Activated T-cell treated with anti-CD3 and anti-CD28 coated beads for 4 hours (primary cell): ENCODE data around the gene ANKRD27.

ENCODE experiments used
- DNase-seq: peaks from one replicate; pipeline ENCODE4 v3.0.0-alpha.2; 2020

ANKRD27 gene

GRCh38 chr19:32651729-32652140 is 23.2 kb downstream of the ANKRD27 start:
- no peak for DNase-seq

DNA sequence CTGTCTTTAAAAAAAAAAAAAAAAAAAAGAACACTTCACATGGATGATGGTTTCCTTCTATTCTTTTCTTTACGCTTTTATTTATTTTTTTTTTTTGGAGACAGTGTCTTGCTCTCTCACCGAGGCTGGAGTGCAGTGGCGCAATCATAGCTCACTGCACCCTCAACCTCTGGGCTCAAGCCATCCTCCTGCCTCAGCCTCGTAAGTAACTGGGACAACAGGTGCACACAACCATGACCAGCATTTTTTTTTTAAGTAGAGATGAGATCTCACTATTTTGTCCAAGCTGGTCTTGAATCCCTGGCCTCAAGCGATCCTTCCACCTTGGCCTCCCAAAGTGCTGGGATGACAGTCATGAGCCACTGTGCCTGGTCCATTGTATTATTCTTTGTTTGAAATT is 24.3 kb downstream of the ANKRD27 start:
- no peak for DNase-seq

DNA sequence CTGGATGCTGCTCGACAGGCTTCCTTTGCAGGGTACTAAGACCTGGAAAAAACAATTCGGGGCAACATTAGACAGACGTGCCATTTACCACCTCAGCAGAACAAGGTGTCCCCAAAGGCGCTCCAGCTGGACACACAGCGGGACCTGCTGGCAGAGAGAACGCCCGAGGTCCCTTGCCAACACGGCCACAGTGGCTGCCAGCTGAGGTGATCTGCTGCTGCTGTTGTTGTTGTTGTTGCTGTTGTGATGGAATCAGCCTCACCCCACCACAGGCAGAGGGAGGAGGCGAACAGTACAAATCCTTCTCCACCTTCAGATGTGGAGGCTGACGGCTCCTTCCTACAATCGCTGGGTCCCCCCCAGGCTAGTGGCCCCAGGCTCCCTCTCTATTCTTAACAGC is 25.2 kb downstream of the ANKRD27 start:
- DNase-seq = no peak

DNA sequence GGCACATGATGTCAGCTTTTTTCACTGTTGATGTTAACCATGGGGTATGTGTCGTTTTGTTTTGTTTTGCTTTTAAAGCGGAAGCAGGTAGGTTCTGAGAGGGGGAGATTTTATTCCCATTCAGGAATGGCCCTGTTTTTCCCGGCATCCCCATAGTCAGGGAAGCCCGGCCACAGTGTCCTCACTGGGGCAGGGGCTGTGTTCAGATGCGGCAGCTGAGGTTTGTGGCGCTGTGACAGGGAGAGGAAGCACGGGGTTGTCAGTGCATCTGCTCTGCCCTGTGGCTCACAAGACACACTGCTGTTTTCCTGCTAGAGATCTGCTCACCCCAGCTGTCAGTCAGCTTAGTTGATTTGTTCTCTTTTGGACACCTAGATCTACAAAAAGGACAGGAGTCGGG is 27.6 kb downstream of the ANKRD27 start:
- DNase-seq = no peak

GRCh38 chr19:32646556-32646955 is 28.4 kb downstream of the ANKRD27 start:
- no peak for DNase-seq

GRCh38 chr19:32642771-32643170 is 32.2 kb downstream of the ANKRD27 start:
- peak; percentile 37 for DNase-seq

DNA sequence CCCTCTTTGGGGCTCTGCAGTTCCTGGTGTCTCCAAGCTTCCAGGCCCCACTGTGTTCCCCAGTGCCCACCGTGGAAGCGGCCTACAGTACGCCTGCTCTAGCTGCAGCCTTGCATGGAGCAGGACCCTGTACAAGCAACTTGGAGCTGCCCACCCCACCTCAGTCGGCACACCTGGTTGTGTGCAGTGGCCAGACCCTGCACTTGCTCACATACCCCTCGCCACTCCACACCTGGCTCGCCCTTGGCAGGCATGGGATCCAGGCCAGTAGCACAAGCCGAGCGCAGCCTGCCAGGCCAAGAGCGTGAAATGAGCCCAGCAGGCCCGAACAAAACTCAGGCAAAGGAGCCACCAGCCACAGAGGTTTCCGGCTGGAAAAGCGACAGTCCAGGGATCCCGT is 36.4 kb downstream of the ANKRD27 start:
- no peak for DNase-seq

DNA sequence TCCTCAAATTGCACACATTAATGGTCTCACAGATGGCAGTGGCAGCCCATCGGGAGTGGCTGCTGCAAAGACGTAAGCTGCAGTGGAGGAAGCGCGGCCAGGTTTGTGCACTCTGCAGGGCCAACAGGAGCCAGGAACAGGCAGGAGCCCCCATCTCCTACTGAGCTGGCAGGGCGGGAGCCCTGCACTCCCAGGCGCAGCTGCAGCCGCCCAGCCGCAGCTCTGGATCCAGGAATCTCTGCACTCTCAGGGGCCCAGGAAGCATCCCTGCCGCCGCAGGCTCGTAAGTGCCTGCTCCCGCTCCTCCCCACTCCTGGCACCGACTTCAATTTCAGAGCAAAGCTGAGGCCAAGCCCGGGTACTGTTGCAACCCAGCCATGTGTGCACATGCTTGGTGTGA is 37.5 kb downstream of the ANKRD27 start:
- DNase-seq = no peak

- no peak for DNase-seq
These were observed 43.6 kb downstream of the ANKRD27 start for GRCh38 chr19:32631381-32631780.

- DNase-seq = no peak
These were observed 44.6 kb downstream of the ANKRD27 start for GRCh38 chr19:32630338-32630737.

DNA sequence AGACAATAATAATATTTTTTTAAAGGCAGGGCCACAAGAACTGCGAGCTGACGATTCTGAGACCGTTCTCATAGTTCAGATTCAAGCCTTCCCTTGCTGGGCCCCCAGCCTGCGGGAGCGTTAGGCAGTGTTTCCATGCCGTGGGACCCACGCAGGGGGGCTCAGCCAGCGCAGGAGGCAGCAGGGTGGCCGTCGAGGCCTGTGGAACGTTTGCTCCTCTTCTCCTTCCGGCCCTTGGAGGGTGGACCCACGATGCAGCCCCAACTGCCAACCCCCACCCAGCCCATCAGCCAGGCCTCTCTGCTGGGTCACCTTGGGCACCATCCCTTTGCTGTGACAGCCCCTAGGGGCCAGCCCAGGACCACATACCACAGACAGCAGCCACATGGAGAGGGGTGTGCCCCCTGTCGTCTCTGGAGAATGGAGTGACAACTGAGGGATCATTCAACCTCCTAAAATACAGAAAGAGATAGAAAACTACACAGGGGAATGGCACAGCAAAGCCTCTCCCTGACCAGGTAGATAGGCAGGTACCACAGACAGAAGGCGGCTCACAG is 47.2 kb downstream of the ANKRD27 start:
- DNase-seq = no peak

GRCh38 chr19:32626969-32627368 is 48.0 kb downstream of the ANKRD27 start:
- DNase-seq = no peak

DNA sequence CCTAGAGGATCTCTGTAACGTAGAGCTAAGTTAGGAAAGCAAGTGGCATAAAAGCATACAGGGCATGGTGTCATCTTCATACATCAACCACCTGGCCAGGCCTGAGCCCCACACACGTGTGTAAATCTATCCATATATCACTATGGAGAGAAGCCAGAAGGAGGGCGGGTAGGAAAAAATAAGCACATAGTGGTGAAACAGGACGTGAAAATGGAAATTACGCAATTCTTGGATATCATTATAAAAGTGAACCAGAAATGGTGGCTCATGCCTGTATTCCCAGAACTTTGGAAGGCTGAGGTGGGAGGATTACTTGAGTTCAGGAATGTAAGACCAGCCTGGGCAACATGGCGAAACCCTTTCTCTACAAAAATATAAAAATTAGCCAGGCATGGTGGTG is 50.6 kb downstream of the ANKRD27 start:
- no peak for DNase-seq

- DNase-seq = no peak
These were observed 53.0 kb downstream of the ANKRD27 start for GRCh38 chr19:32622002-32622401.

DNA sequence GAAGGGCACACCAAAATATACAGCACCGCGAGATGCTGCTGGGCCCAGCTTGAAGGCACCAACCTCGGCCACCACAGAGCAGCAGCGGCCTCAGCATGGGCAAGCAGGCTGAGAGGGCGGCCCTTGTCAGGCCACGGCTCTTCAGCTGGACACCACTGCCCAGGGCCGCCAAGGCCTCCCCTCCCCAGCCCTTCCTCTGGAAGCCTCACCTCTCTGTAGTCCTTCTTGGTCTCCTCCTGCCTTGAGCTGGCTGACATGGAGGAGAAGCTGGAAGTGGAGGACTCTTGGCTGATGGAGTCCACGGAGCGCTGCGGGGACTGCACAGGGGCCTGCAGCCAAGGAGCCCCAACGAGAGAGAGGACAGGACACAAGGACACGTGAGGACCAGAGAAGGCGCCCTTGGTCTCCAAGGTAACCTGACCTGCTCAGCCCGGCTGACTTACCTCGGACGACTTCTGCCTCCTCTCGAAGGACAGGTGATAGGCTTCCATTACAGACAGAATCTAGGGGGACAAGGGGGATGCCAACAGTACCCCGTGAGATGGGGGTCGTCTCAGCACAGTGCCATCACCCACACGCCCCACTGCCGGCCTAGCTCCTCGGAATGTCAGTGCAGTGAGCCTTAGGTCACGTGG is 55.8 kb downstream of the ANKRD27 start:
- DNase-seq = no peak

GRCh38 chr19:32615569-32615968 is 59.4 kb downstream of the ANKRD27 start:
- DNase-seq = no peak

- DNase-seq = no peak
These were observed 60.1 kb downstream of the ANKRD27 start for GRCh38 chr19:32614916-32615315.

DNA sequence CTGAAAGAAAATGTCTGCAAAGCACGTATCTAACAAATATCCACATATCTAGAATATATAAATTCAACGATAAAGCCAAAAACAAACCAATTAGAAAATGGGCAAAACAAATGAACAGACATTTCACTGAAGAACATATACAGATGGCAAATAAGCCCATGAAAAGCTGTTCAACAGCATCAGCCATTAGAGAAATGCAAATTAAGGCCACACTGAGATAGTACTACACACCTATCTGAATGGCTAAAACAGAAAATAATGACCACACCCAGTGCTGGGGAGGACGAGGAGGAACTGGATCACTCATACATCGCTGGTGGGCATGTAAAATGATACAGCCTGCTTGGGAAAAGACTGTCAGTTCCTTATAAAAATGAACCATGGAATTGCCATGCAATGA is 62.0 kb downstream of the ANKRD27 start:
- no peak for DNase-seq

GRCh38 chr19:32611161-32611560 is 63.8 kb downstream of the ANKRD27 start:
- no peak for DNase-seq

DNA sequence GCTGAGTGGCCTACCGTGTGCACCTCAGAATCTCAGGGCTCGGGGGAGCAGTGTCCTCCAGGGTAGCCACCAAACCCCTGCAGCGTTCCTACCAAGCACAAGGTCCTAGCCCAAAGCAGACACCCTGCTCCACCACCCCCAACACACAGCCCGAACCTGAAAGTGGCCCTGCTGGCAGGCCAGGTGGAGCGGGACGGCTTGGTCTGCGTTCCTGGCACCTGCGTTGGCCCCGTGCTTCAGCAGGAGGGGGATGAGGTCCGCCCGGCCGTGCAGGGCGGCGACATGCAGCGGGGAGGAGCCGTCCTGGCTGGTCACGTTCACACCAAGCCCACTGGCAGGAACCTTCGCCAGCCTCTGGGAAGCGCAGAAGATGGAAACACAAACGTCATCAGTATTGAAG is 67.5 kb downstream of the ANKRD27 start:
- no peak for DNase-seq

- DNase-seq = no peak
These were observed 68.7 kb downstream of the ANKRD27 start for GRCh38 chr19:32606289-32606688.

DNA sequence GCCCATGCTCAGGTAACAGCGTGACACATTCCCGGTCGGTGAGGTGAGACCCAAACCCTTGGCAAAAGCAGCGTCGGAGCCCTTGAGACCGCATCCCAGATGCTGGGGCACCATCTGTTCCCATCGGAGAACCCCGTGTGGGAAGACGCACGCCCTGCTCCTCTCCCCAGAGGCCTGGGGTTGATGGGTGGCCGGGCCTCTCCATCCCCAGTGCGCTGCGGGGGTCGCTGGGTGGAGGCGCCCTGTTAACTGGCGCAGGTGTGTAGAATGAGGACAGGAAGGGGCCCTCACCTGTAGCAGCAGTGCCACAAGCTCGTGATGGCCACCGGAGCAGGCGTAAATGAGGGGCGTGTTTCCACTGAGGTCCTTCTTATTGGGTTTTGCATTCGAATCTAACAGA is 69.4 kb downstream of the ANKRD27 start:
- no peak for DNase-seq

DNA sequence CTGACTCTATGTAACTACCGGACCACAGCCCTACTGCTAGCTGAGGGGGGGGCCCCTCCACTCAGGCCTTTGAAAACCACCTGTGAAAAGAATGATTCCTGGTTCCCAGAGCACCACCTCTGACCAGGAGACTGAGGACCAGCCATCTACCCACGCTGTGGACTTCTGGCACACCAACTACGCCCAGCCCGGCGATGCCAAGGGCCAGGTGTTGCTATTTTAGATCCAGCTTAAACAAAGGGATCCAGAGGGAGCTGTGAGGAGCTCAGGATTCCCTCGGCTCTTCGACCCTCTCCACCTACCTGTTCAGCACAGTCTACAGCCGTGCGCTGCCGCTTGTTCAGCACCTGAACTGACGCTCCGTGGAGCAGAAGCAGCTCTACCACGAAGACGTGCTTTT is 71.0 kb downstream of the ANKRD27 start:
- DNase-seq = no peak

DNA sequence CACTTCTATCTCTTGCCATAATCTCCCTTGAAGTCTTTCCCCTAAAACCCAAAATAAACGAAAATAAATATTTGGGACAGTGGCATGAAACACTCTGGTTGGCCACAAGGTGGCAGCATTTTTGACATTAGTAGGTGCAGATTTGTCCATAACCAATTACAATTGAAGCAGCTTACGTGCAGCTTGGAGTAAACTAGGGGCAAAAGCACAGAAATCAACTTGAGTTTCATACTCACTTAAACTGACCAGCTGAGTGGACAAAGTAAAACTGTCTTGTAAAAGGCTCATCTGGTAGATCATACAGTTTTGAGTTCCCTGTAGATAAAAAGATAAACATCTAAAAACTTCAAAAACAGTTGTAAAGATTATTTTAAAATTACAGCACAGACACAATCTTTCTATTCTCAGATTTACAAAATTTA is 75.2 kb downstream of the ANKRD27 start:
- DNase-seq = peak; percentile 41

- DNase-seq = no peak
These were observed 75.7 kb downstream of the ANKRD27 start for GRCh38 chr19:32599258-32599657.
